ENCODE results near the gene ANO1. TPM values are rescaled to one million over a fixed set of nuclear protein-coding genes. Genes with fewer than 3 reads are reported as not detected.

The ANO1 gene
- total RNA-seq, 1 donor from 2014 or later = not detected

- peak; percentile 11 to 53 for DNase-seq (ENCODE audit: low read depth in 2 of 2)
Observed at GRCh38 chr11:70158201-70158600, 80.1 kb downstream of the ANO1 start.

GRCh38 chr11:70158757-70159389 lies 80.8 kb downstream of the ANO1 start:
- no peak for DNase-seq (ENCODE audit: low read depth in 2 of 2)

- peak in 1 of 2 donors; percentile 40 for DNase-seq (ENCODE audit: low read depth in 2 of 2)
Observed at GRCh38 chr11:70159627-70160570, 81.8 kb downstream of the ANO1 start.

- no peak for DNase-seq (ENCODE audit: low read depth in 2 of 2)
Observed at GRCh38 chr11:70161043-70161625, 83.0 kb downstream of the ANO1 start.

- no peak for DNase-seq (ENCODE audit: low read depth in 2 of 2)
Observed at GRCh38 chr11:70164705-70165104, 86.6 kb downstream of the ANO1 start.

- no peak for DNase-seq (ENCODE audit: low read depth in 2 of 2)
Observed at GRCh38 chr11:70167120-70167519, 89.0 kb downstream of the ANO1 start.

- DNase-seq (ENCODE audit: low read depth in 2 of 2) = no peak
Observed at GRCh38 chr11:70167723-70168404, 89.7 kb downstream of the ANO1 start.

- DNase-seq (ENCODE audit: low read depth in 2 of 2) = no peak
Observed at GRCh38 chr11:70168405-70168754, 90.3 kb downstream of the ANO1 start.

- DNase-seq (ENCODE audit: low read depth in 2 of 2) = no peak
Observed at GRCh38 chr11:70169127-70169526, 91.0 kb downstream of the ANO1 start.

- DNase-seq (ENCODE audit: low read depth in 2 of 2) = no peak
Observed at GRCh38 chr11:70169632-70170031, 91.5 kb downstream of the ANO1 start.

GRCh38 chr11:70170596-70171210 lies 92.6 kb downstream of the ANO1 start:
- no peak for DNase-seq (ENCODE audit: low read depth in 2 of 2)

- DNase-seq (ENCODE audit: low read depth in 2 of 2) = no peak
Observed at GRCh38 chr11:70173018-70173417, 94.9 kb downstream of the ANO1 start.

GRCh38 chr11:70174547-70175235 lies 96.6 kb downstream of the ANO1 start:
- no peak for DNase-seq (ENCODE audit: low read depth in 2 of 2)

- DNase-seq (ENCODE audit: low read depth in 2 of 2) = peak in 1 of 2 donors; percentile 49
Observed at GRCh38 chr11:70175236-70175698, 97.2 kb downstream of the ANO1 start.

- peak in 1 of 2 donors; percentile 20 for DNase-seq (ENCODE audit: low read depth in 2 of 2)
Observed at GRCh38 chr11:70176940-70177689, 99.0 kb downstream of the ANO1 start.

- DNase-seq (ENCODE audit: low read depth in 2 of 2) = no peak
Observed at GRCh38 chr11:70180906-70181305, 102.8 kb downstream of the ANO1 start.

GRCh38 chr11:70182266-70182665 lies 104.1 kb downstream of the ANO1 start:
- DNase-seq (ENCODE audit: low read depth in 2 of 2) = no peak

GRCh38 chr11:70183032-70183431 lies 104.9 kb downstream of the ANO1 start:
- DNase-seq (ENCODE audit: low read depth in 2 of 2) = no peak

- no peak for DNase-seq (ENCODE audit: low read depth in 2 of 2)
Observed at GRCh38 chr11:70183483-70184176, 105.5 kb downstream of the ANO1 start.
